Activated T-helper 9 cell treated with anti-CD3 and anti-CD28 coated beads, Interleukin-2, amount 50 U/mL, for 16 hours (primary cell): Measurements from ENCODE around the gene ARPC1B.

Source experiments
- DNase-seq: peaks from one replicate; pipeline ENCODE4 v3.0.0-alpha.2; 2020; ENCODE audit warnings: low read depth

ARPC1B gene

GRCh38 chr7:99389772-99390171 is 15.2 kb downstream of the ARPC1B start:
- no peak for DNase-seq

- no peak for DNase-seq
These were observed 16.5 kb downstream of the ARPC1B start for GRCh38 chr7:99390941-99391602.

- DNase-seq: no peak
These were observed 17.5 kb downstream of the ARPC1B start for GRCh38 chr7:99392046-99392445.

GRCh38 chr7:99392659-99393354 is 18.3 kb downstream of the ARPC1B start:
- peak; percentile 71 for DNase-seq

GRCh38 chr7:99393355-99394187 is 19.0 kb downstream of the ARPC1B start:
- DNase-seq: no peak

- DNase-seq: no peak
These were observed 19.6 kb downstream of the ARPC1B start for GRCh38 chr7:99394188-99394502.

- no peak for DNase-seq
These were observed 21.2 kb downstream of the ARPC1B start for GRCh38 chr7:99395616-99396327.

GRCh38 chr7:99396418-99397296 is 22.1 kb downstream of the ARPC1B start:
- DNase-seq: no peak

GRCh38 chr7:99397297-99397983 is 22.9 kb downstream of the ARPC1B start:
- no peak for DNase-seq

GRCh38 chr7:99398891-99399445 is 24.4 kb downstream of the ARPC1B start:
- DNase-seq: no peak

GRCh38 chr7:99399597-99399996 is 25.1 kb downstream of the ARPC1B start:
- no peak for DNase-seq

GRCh38 chr7:99402854-99403253 is 28.3 kb downstream of the ARPC1B start:
- DNase-seq: no peak

GRCh38 chr7:99403764-99404163 is 29.2 kb downstream of the ARPC1B start:
- DNase-seq: no peak

GRCh38 chr7:99404235-99404976 is 29.9 kb downstream of the ARPC1B start:
- no peak for DNase-seq

- no peak for DNase-seq
These were observed 30.4 kb downstream of the ARPC1B start for GRCh38 chr7:99404977-99405320.

GRCh38 chr7:99406557-99406956 is 32.0 kb downstream of the ARPC1B start:
- no peak for DNase-seq

- DNase-seq: peak; percentile 34
These were observed 33.4 kb downstream of the ARPC1B start for GRCh38 chr7:99407872-99408378.

- peak; percentile 87 for DNase-seq
These were observed 34.1 kb downstream of the ARPC1B start, which contains the start of the genes BUD31 and PDAP1 for GRCh38 chr7:99408379-99409191. TSS of gene BUD31 (plus strand) at chr7:99408969. CDS start at chr7:99411093, 2,124 bp downstream. TSS of gene PDAP1 (minus strand) at chr7:99408597. CDS start at chr7:99408548, 49 bp downstream.

GRCh38 chr7:99409192-99409572 is 34.7 kb downstream of the ARPC1B start:
- DNase-seq: no peak
